PFSK-1 (cell line): ENCODE data around the gene EFHC2.

Source experiments
- FOXP2 ChIP-seq: optimal IDR thresholded peaks from 2 replicates; pipeline ENCODE3; 2011; ENCODE audit warnings: borderline replicate concordance, control low read depth, inconsistent platforms; ENCODE audit not compliant: insufficient read depth; ENCODE audit errors: extremely low read length, extremely low read depth
- POLR2AphosphoS5 ChIP-seq: IDR thresholded peaks from 2 replicates; pipeline ENCODE4 v1.6.1; 2012; ENCODE audit warnings: low read depth, mild to moderate bottlenecking, control low read depth, low read length, moderate library complexity
- REST ChIP-seq, 2 experiments: IDR thresholded peaks; 2 replicates each; pipeline versions ENCODE4 v1.6.1 to v1.8.0; 2011 to 2012; ENCODE audit warnings: low read depth in 2 of 2, low read length in 2 of 2, control low read depth in 1 of 2, inconsistent platforms in 1 of 2, mild to moderate bottlenecking in 1 of 2, moderate library complexity in 1 of 2; ENCODE audit not compliant: insufficient read depth in 1 of 2
- SIN3A ChIP-seq: IDR thresholded peaks from 2 replicates; pipeline ENCODE4 v1.6.1; 2012; ENCODE audit warnings: mild to moderate bottlenecking, low read length, moderate library complexity, borderline replicate concordance; ENCODE audit not compliant: insufficient read depth
- TAF1 ChIP-seq: IDR thresholded peaks from 2 replicates; pipeline ENCODE4 v1.6.1; 2012; ENCODE audit warnings: low read length, control low read depth, borderline replicate concordance; ENCODE audit not compliant: insufficient read depth

Gene EFHC2

DNA sequence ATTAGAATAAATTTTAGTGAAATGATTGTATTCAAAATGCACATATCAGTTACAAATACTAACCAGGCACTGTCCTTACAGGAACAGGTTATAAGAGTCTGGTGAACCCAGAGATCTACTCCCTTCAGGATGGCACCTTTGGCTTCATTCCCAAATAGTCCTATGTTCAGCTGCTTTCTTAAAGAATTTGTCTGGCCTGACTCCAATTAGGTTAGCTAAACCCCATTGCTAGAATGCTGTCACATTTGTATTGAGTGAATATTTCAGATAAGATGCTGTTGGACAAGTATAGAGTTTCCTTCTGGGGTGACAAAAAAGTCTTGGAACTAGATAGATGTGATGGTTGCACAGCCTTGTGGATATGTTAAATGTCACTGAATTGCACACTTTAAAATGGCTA lies 69.4 kb downstream of the EFHC2 start:
- TF ChIP-seq POLR2AphosphoS5 (no peak), FOXP2 (no peak), SIN3A (no peak)

DNA sequence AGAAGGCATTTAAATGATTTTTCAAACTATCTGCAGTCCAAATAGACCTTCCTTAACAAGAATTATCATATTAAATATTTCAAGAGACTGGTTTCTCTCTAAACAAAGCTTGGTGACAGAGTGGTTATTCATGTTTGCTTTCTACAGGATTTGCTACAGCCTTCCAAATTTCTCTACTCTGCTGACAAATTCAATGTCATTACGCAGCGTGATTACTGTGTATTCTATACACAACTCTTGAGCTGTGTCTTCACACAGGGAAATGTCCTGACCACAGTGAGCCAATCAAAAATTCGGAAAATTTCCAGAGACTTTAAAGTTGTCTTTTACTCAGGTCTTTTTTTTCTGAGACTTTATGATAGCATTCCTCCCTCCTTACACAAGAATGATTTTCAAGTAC lies 75.6 kb downstream of the EFHC2 start:
- no peak for TF ChIP-seq SIN3A
- TF ChIP-seq FOXP2: no peak

DNA sequence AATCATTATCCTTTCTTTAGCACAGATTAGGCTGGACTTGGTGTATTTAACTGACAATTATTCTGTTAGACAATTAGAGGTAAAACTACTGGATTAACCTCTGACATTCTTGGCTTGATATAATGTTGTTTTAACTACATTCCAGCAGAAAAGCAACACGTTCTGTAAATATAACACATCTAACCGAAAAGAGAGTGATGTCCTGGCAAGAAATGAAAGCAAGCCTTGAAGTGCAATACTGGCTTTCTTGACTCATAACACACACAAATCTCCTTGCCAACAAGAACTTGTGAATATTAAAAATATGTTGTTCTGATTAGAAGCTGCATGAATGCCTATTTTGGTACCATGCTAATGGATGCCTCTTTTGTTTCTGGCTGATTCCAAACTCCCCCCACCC lies 76.4 kb downstream of the EFHC2 start:
- no peak for TF ChIP-seq POLR2AphosphoS5
- TF ChIP-seq REST (IDR thresholded peaks at IDR 0.05; ENCODE audit: insufficient read depth in 1 of 2, low read depth in 2 of 2, low read length in 2 of 2): no peak
- no peak for TF ChIP-seq FOXP2
- no peak for TF ChIP-seq TAF1
- no peak for TF ChIP-seq SIN3A

DNA sequence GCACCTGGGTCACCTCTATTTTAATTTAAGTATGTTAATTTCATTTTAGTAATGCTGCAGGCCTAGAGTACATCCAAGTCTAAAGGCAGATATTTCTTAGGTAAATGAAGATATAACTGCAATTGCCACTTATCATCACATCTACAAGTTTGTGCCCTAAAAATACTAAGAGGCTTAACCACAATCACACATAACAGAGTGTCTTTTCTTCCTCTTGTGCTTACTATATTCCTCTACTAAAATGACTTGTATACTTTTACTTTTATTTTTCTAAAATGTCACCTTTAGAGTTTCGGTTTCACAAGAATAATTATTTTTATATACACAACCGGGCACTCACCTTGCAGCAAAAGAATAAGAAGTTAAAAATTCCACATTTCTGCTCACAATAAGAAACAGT lies 77.9 kb downstream of the EFHC2 start:
- TF ChIP-seq POLR2AphosphoS5: no peak
- TF ChIP-seq TAF1: no peak
- no peak for TF ChIP-seq REST (IDR thresholded peaks at IDR 0.05; ENCODE audit: insufficient read depth in 1 of 2, low read depth in 2 of 2, low read length in 2 of 2)
- no peak for TF ChIP-seq SIN3A
- TF ChIP-seq FOXP2: no peak

DNA sequence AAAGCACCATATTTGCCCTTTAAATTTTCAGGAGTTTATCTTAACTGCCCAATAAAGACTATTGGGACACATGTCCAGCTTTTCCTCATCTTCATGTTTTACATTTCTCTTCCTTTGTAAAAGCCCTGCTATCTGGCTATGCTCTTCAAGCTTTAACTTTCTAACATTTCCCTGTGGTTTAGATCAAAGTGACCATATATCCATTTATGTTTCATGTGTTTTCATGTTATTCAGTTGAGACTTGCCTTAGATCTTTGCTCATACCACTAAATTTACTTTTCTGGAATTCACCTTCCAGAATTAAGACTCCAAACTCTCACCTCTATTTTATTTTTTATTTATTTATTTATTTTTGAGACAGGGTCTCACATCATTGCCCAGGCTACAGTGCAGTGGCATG lies 78.5 kb downstream of the EFHC2 start:
- no peak for TF ChIP-seq FOXP2
- TF ChIP-seq SIN3A: no peak
- no peak for TF ChIP-seq REST (IDR thresholded peaks at IDR 0.05; ENCODE audit: insufficient read depth in 1 of 2, low read depth in 2 of 2, low read length in 2 of 2)
- no peak for TF ChIP-seq TAF1
- no peak for TF ChIP-seq POLR2AphosphoS5

- TF ChIP-seq FOXP2 (no peak), POLR2AphosphoS5 (no peak), TAF1 (no peak), REST (IDR thresholded peaks at IDR 0.05; ENCODE audit: insufficient read depth in 1 of 2, low read depth in 2 of 2, low read length in 2 of 2) (no peak), SIN3A (no peak)
These were observed 82.2 kb downstream of the EFHC2 start for GRCh38 chrX:44261286-44261685.
